Measurements from ENCODE around the gene PRDM8.

The PRDM8 gene

GRCh38 chr4:80229590-80229989, 32.3 kb downstream of the PRDM8 start:
- no peak overlapping the region for H3K27ac ChIP-seq
- no peak for TF ChIP-seq CTCF (conservative IDR thresholded peaks at IDR 0.05)

- H3K27ac ChIP-seq, result no peak overlapping the region
- no peak for TF ChIP-seq CTCF (conservative IDR thresholded peaks at IDR 0.05)
Observed at GRCh38 chr4:80231180-80231579, 33.9 kb downstream of the PRDM8 start.

GRCh38 chr4:80232707-80233370, 35.5 kb downstream of the PRDM8 start:
- TF ChIP-seq CTCF (conservative IDR thresholded peaks at IDR 0.05), result no peak
- H3K27ac ChIP-seq, result no peak overlapping the region

DNA sequence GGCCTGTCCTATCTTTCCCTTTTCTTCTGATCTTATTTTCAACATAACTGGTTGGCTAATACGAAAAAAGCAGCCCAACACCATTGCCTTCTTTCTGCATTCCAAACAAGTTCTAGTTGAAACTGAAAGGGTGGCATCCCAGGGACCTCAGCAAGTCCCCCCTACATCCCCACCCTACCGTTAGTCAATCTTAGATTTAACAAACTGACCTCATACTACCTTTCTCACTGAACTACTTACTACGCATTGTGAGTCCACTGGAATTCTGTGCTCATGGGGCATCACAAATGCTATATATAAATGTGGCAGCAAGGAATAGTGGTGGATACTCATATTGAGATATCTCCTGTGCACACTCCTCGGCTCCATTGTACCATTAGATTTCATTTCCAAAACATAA, 36.1 kb downstream of the PRDM8 start:
- TF ChIP-seq CTCF (conservative IDR thresholded peaks at IDR 0.05), result no peak
- H3K27ac ChIP-seq, result no peak overlapping the region

DNA sequence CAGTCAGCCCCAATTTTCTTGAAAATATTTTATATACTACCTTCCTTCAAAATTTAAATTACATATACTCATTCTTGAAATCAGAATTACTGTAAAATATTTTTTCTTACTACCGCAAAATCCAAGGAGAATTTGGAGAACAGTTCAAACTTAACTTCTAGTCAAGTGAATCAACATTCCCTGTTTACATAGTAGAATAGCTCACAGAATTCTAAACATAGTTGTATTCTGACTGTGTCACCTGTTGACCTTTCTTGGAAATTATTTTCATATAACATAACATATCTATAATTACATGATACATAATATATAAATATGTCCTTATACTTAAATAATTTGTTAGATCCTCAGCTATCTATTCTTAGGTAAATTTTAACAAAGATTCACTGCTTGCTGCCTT, 38.1 kb downstream of the PRDM8 start:
- TF ChIP-seq CTCF (conservative IDR thresholded peaks at IDR 0.05), result no peak
- no peak overlapping the region for H3K27ac ChIP-seq

DNA sequence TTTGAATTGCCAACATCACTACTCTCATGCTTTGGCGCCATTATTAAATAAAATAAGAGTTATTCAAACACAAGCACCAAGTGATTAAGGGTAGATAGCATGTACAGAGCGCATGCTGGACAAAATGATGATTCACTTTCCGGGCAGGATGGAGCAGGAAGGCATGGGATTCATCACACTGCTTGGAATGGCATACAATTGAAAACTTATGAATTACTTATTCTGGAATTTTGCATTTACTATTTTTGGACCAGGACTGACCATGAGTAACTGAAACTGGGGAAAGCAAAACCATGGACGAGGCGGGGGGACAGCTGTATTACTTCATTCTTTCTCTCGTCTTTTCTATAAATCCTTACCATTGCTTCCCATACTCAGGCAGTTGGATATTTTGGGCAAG, 40.7 kb downstream of the PRDM8 start:
- no peak for TF ChIP-seq CTCF (conservative IDR thresholded peaks at IDR 0.05)
- H3K27ac ChIP-seq, result no peak overlapping the region

GRCh38 chr4:80239480-80240150, 42.3 kb downstream of the PRDM8 start:
- no peak overlapping the region for H3K27ac ChIP-seq
- TF ChIP-seq CTCF (conservative IDR thresholded peaks at IDR 0.05), result no peak
